HEK293T (cell line): ENCODE data around the gene NUDT5.

Experiments used
- CTCF ChIA-PET: fragments of 350-600 bp; formaldehyde crosslinking; extraction: SDS; loops from one replicate; lab custom pipeline; 2021; ENCODE audit warnings: antibody characterized with exemption, inconsistent platforms; lab: Yijun Ruan, JAX
- POLR2A ChIA-PET: fragments of 350-600 bp; formaldehyde crosslinking; extraction: SDS; loops from one replicate; lab custom pipeline; 2020; ENCODE audit warnings: antibody characterized with exemption, inconsistent platforms; lab: Yijun Ruan, JAX
- DNase-seq: peaks from one replicate; pipeline ENCODE4 v3.0.0; 2012; ENCODE audit warnings: mixed read lengths; ENCODE audit errors: extremely low spot score
- ARNT ChIP-seq: fragments of 450-650 bp; IDR thresholded peaks from 2 replicates; pipeline ENCODE4 v1.6.1; 2017; ENCODE audit warnings: mild to moderate bottlenecking
- BHLHE40 ChIP-seq: fragments of 450-650 bp; IDR thresholded peaks from 2 replicates; pipeline ENCODE4 v1.6.1; 2016; ENCODE audit warnings: mild to moderate bottlenecking, moderate library complexity, borderline replicate concordance
- CTBP1 ChIP-seq: fragments of 450-650 bp; IDR thresholded peaks from 2 replicates; pipeline ENCODE4 v1.6.1; 2016; ENCODE audit warnings: borderline replicate concordance
- ELF4 ChIP-seq: fragments of 450-650 bp; IDR thresholded peaks from 2 replicates; pipeline ENCODE4 v1.6.1; 2017; ENCODE audit warnings: antibody characterized with exemption
- FOXA1 ChIP-seq: fragments of 450-650 bp; IDR thresholded peaks from 2 replicates; pipeline ENCODE4 v1.6.1; 2016; ENCODE audit warnings: mild to moderate bottlenecking
- FOXK2 ChIP-seq: fragments of 450-650 bp; IDR thresholded peaks from 2 replicates; pipeline ENCODE4 v1.6.1; 2016; ENCODE audit warnings: mild to moderate bottlenecking
- FOXM1 ChIP-seq: fragments of 450-650 bp; IDR thresholded peaks from 2 replicates; pipeline ENCODE4 v1.6.1; 2017; ENCODE audit warnings: mild to moderate bottlenecking, borderline replicate concordance
- HDGF ChIP-seq: fragments of 450-650 bp; IDR thresholded peaks from 2 replicates; pipeline ENCODE4 v1.6.1; 2017; ENCODE audit warnings: antibody characterized with exemption, borderline replicate concordance
- L3MBTL2 ChIP-seq: fragments of 450-650 bp; conservative IDR thresholded peaks from 2 replicates; pipeline ENCODE4 v1.6.1; 2016; ENCODE audit warnings: mild to moderate bottlenecking
- LEF1 ChIP-seq: fragments of 450-650 bp; IDR thresholded peaks from 2 replicates; pipeline ENCODE4 v1.6.1; 2017; ENCODE audit warnings: mild to moderate bottlenecking, borderline replicate concordance
- NFRKB ChIP-seq: fragments of 450-650 bp; IDR thresholded peaks from 2 replicates; pipeline ENCODE4 v1.6.1; 2016; ENCODE audit warnings: mild to moderate bottlenecking, moderate library complexity
- PKNOX1 ChIP-seq: fragments of 450-650 bp; IDR thresholded peaks from 2 replicates; pipeline ENCODE4 v1.6.1; 2016
- SP1 ChIP-seq: fragments of 450-650 bp; IDR thresholded peaks from 2 replicates; pipeline ENCODE4 v1.6.1; 2017
- SUZ12 ChIP-seq: fragments of 450-650 bp; IDR thresholded peaks from 2 replicates; pipeline ENCODE4 v1.6.1; 2016; ENCODE audit warnings: mild to moderate bottlenecking
- TARDBP ChIP-seq: fragments of 450-650 bp; IDR thresholded peaks from 2 replicates; pipeline ENCODE4 v1.6.1; 2016
- ZNF384 ChIP-seq: fragments of 450-650 bp; IDR thresholded peaks from 2 replicates; pipeline ENCODE4 v1.6.1; 2016

The NUDT5 gene

GRCh38 chr10:12188656-12189055, 7.0 kb downstream of the NUDT5 start:
- ChIA-PET CTCF (no interaction called here), POLR2A (no interaction called here)
- TF ChIP-seq SP1 (no peak), PKNOX1 (no peak), ELF4 (no peak), LEF1 (no peak), L3MBTL2 (no peak), HDGF (no peak), FOXK2 (no peak), FOXM1 (no peak), BHLHE40 (no peak)
- no peak for DNase-seq

GRCh38 chr10:12187321-12187905, 8.3 kb downstream of the NUDT5 start:
- POLR2A ChIA-PET: no interaction called here
- no peak for TF ChIP-seq FOXM1
- TF ChIP-seq BHLHE40: no peak
- no peak for TF ChIP-seq NFRKB
- no peak for TF ChIP-seq FOXA1
- no peak for TF ChIP-seq FOXK2
- no peak for TF ChIP-seq LEF1
- TF ChIP-seq PKNOX1: no peak
- no peak for TF ChIP-seq ZNF384
- no peak for TF ChIP-seq SUZ12
- no peak for TF ChIP-seq SP1
- no peak for TF ChIP-seq ARNT
- TF ChIP-seq L3MBTL2: no peak
- DNase-seq: no peak
- CTCF ChIA-PET: no interaction called here

GRCh38 chr10:12186323-12186722, 9.4 kb downstream of the NUDT5 start:
- POLR2A ChIA-PET: no interaction called here
- DNase-seq: no peak
- CTCF ChIA-PET: no interaction called here
- TF ChIP-seq NFRKB: no peak
- no peak for TF ChIP-seq BHLHE40
- no peak for TF ChIP-seq ZNF384
- TF ChIP-seq L3MBTL2: no peak
- TF ChIP-seq FOXM1: no peak
- TF ChIP-seq ARNT: no peak
- no peak for TF ChIP-seq PKNOX1
- TF ChIP-seq SP1: no peak
- TF ChIP-seq CTBP1: no peak
- TF ChIP-seq FOXK2: no peak
- no peak for TF ChIP-seq TARDBP
- TF ChIP-seq FOXA1: no peak
- TF ChIP-seq HDGF: no peak

- CTCF ChIA-PET: no interaction called here
- TF ChIP-seq ZNF384 (no peak), ARNT (no peak), NFRKB (no peak), FOXK2 (no peak), PKNOX1 (no peak), HDGF (no peak), ELF4 (no peak), SUZ12 (no peak), BHLHE40 (no peak), TARDBP (no peak), CTBP1 (no peak), FOXM1 (no peak), LEF1 (no peak), FOXA1 (no peak), SP1 (no peak), L3MBTL2 (no peak)
- POLR2A ChIA-PET: interaction anchor here (1.6 kb wide), 1 partner anchor 12 kb away, joined by 5 read pairs; the partner anchor contains the start of genes CDC123 and NUDT5
- DNase-seq: no peak
Measured at GRCh38 chr10:12184165-12184564, 11.5 kb downstream of the NUDT5 start.

- TF ChIP-seq PKNOX1 (no peak), TARDBP (no peak), CTBP1 (no peak), FOXM1 (no peak), NFRKB (no peak), FOXA1 (no peak), FOXK2 (no peak), ZNF384 (no peak), ARNT (no peak), ELF4 (no peak), LEF1 (no peak), HDGF (no peak), L3MBTL2 (no peak), SP1 (no peak), SUZ12 (no peak), BHLHE40 (no peak)
- CTCF ChIA-PET: no interaction called here
- POLR2A ChIA-PET: no interaction called here
- DNase-seq: no peak
Measured at GRCh38 chr10:12181065-12181775, 14.5 kb downstream of the NUDT5 start.
